HL-60 (cell line): ENCODE results near the gene PCSK5.

ENCODE experiments used
- CTCF ChIP-seq: IDR thresholded peaks from one replicate; pipeline ENCODE4 v1.5.1; 2011; ENCODE audit warnings: low read length, control low read depth, inconsistent platforms; ENCODE audit not compliant: insufficient read depth
- SPI1 ChIP-seq: IDR thresholded peaks from 2 replicates; pipeline ENCODE4 v1.6.1; 2012; ENCODE audit warnings: low read depth, mild to moderate bottlenecking, borderline replicate concordance

- no peak for TF ChIP-seq CTCF
- no peak for TF ChIP-seq SPI1
Measured at GRCh38 chr9:76087976-76088375, 197.5 kb downstream of the PCSK5 start.
